SK-N-SH treated with all-trans-retinoic acid at 6 μM for 48 hours (cell line): Measurements from ENCODE around the gene ASAP2.

ENCODE experiments used
- ATAC-seq: fragments of 200-7000 bp; cut with Tn5 transposase; 3 replicates; pipeline ENCODE4 v1.9.1; 2020; ENCODE audit warnings: mild to moderate bottlenecking, moderate library complexity
- ARNTL ChIP-seq: fragments of 450-650 bp; formaldehyde crosslinking; IDR thresholded peaks from 2 replicates; pipeline ENCODE4 v1.5.0; 2020; ENCODE audit warnings: low read depth, mild to moderate bottlenecking, moderate library complexity, borderline replicate concordance
- BACH2 ChIP-seq: fragments of 250-450 bp; sonication (Bioruptor Pico); IDR thresholded peaks from 2 replicates; pipeline ENCODE4 v1.9.0; 2021; ENCODE audit warnings: mild to moderate bottlenecking, borderline replicate concordance
- CSDC2 ChIP-seq: fragments of 250-450 bp; sonication (Bioruptor Pico); IDR thresholded peaks from 2 replicates; pipeline ENCODE4 v1.5.0; 2020; ENCODE audit warnings: mild to moderate bottlenecking, moderate library complexity
- CSRNP3 ChIP-seq: fragments of 250-450 bp; sonication (Bioruptor Pico); IDR thresholded peaks from 2 replicates; pipeline ENCODE4 v1.5.1; 2021; ENCODE audit warnings: mild to moderate bottlenecking, moderate library complexity
- ESRRG ChIP-seq: fragments of 250-450 bp; sonication (Bioruptor Pico); IDR thresholded peaks from 2 replicates; pipeline ENCODE4 v1.6.1; 2021; ENCODE audit warnings: mild to moderate bottlenecking
- GLIS3 ChIP-seq: fragments of 250-450 bp; sonication (Bioruptor Pico); IDR thresholded peaks from 2 replicates; pipeline ENCODE4 v1.5.0; 2020; ENCODE audit warnings: mild to moderate bottlenecking, moderate library complexity
- ISL1 ChIP-seq: fragments of 250-450 bp; sonication (Bioruptor Pico); IDR thresholded peaks from 2 replicates; pipeline ENCODE4 v2.1.2; 2022; ENCODE audit warnings: mild to moderate bottlenecking, moderate library complexity
- OSR1 ChIP-seq: fragments of 250-450 bp; sonication (Bioruptor Pico); IDR thresholded peaks from 2 replicates; pipeline ENCODE4 v1.8.0; 2022; ENCODE audit warnings: moderate library complexity, mild to moderate bottlenecking, inconsistent platforms
- POU6F1 ChIP-seq: fragments of 250-450 bp; sonication (Bioruptor Pico); IDR thresholded peaks from 2 replicates; pipeline ENCODE4 v1.8.0; 2021; ENCODE audit warnings: low read depth, mild to moderate bottlenecking, moderate library complexity, borderline replicate concordance
- PPARA ChIP-seq: fragments of 250-450 bp; sonication (Bioruptor Pico); IDR thresholded peaks from 2 replicates; pipeline ENCODE4 v1.5.0; 2020; ENCODE audit warnings: mild to moderate bottlenecking, borderline replicate concordance
- SNAI2 ChIP-seq: fragments of 250-450 bp; sonication (Bioruptor Pico); IDR thresholded peaks from 2 replicates; pipeline ENCODE4 v1.5.0; 2020; ENCODE audit warnings: mild to moderate bottlenecking, moderate library complexity
- TCF4 ChIP-seq: fragments of 250-450 bp; sonication (Bioruptor Pico); IDR thresholded peaks from 2 replicates; pipeline ENCODE4 v1.8.0; 2021; ENCODE audit warnings: mild to moderate bottlenecking, moderate library complexity, borderline replicate concordance
- TOX ChIP-seq: fragments of 250-450 bp; sonication (Bioruptor Pico); IDR thresholded peaks from 2 replicates; pipeline ENCODE4 v1.8.0; 2021; ENCODE audit warnings: mild to moderate bottlenecking, moderate library complexity, borderline replicate concordance
- ZC3H10 ChIP-seq: fragments of 250-450 bp; sonication (Bioruptor Pico); IDR thresholded peaks from 2 replicates; pipeline ENCODE4 v1.5.1; 2021; ENCODE audit warnings: mild to moderate bottlenecking, moderate library complexity
- ZFP3 ChIP-seq: fragments of 250-450 bp; sonication (Bioruptor Pico); IDR thresholded peaks from 2 replicates; pipeline ENCODE4 v1.5.0; 2020; ENCODE audit warnings: mild to moderate bottlenecking, moderate library complexity
- ZFP30 ChIP-seq: fragments of 450-650 bp; formaldehyde crosslinking; IDR thresholded peaks from 2 replicates; pipeline ENCODE4 v1.5.0; 2022; ENCODE audit warnings: mild to moderate bottlenecking, moderate library complexity
- ZNF565 ChIP-seq: fragments of 450-650 bp; formaldehyde crosslinking; conservative IDR thresholded peaks from 2 replicates; pipeline ENCODE4 v1.5.0; 2020; ENCODE audit warnings: low read depth, mild to moderate bottlenecking, moderate library complexity
- ZNF70 ChIP-seq: fragments of 450-650 bp; formaldehyde crosslinking; IDR thresholded peaks from 2 replicates; pipeline ENCODE4 v1.5.0; 2020; ENCODE audit warnings: mild to moderate bottlenecking, moderate library complexity
- ZNF8 ChIP-seq: fragments of 450-650 bp; formaldehyde crosslinking; IDR thresholded peaks from 2 replicates; pipeline ENCODE4 v1.5.0; 2020; ENCODE audit warnings: mild to moderate bottlenecking, moderate library complexity
- TF ChIP-seq, protein P1 (sequence below): fragments of 250-450 bp; sonication (Bioruptor Pico); IDR thresholded peaks from 2 replicates; pipeline ENCODE4 v1.5.0; 2020; ENCODE audit warnings: mild to moderate bottlenecking, moderate library complexity
- TF ChIP-seq, protein P2 (sequence below): fragments of 250-450 bp; sonication (Bioruptor Pico); IDR thresholded peaks from 2 replicates; pipeline ENCODE4 v1.8.0; 2020; ENCODE audit warnings: mild to moderate bottlenecking, moderate library complexity, borderline replicate concordance

Gene ASAP2

GRCh38 chr2:9205963-9206948, at the start of gene ASAP2:
Gene ASAP2 (plus strand): TSS chr2:9206812. CDS start chr2:9207105, 293 bp downstream.
- no peak for TF ChIP-seq ZNF565 (CRISPR knock-in tag)
- no peak for TF ChIP-seq ESRRG (CRISPR knock-in tag)
- TF ChIP-seq, protein P1, sequence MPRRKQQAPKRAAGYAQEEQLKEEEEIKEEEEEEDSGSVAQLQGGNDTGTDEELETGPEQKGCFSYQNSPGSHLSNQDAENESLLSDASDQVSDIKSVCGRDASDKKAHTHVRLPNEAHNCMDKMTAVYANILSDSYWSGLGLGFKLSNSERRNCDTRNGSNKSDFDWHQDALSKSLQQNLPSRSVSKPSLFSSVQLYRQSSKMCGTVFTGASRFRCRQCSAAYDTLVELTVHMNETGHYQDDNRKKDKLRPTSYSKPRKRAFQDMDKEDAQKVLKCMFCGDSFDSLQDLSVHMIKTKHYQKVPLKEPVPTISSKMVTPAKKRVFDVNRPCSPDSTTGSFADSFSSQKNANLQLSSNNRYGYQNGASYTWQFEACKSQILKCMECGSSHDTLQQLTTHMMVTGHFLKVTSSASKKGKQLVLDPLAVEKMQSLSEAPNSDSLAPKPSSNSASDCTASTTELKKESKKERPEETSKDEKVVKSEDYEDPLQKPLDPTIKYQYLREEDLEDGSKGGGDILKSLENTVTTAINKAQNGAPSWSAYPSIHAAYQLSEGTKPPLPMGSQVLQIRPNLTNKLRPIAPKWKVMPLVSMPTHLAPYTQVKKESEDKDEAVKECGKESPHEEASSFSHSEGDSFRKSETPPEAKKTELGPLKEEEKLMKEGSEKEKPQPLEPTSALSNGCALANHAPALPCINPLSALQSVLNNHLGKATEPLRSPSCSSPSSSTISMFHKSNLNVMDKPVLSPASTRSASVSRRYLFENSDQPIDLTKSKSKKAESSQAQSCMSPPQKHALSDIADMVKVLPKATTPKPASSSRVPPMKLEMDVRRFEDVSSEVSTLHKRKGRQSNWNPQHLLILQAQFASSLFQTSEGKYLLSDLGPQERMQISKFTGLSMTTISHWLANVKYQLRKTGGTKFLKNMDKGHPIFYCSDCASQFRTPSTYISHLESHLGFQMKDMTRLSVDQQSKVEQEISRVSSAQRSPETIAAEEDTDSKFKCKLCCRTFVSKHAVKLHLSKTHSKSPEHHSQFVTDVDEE, result peak; percentile 56; the same call in 1 of the 2 replicates
- TF ChIP-seq ISL1, result no peak
- TF ChIP-seq PPARA, result no peak
- TF ChIP-seq GLIS3 (CRISPR knock-in tag), result no peak
- TF ChIP-seq CSDC2 (CRISPR knock-in tag), result no peak
- no peak for TF ChIP-seq OSR1 (CRISPR knock-in tag)
- TF ChIP-seq TCF4 (CRISPR knock-in tag), result no peak
- TF ChIP-seq ARNTL, result no peak
- TF ChIP-seq ZFP3, result 0 out of 2 replicates have a peak, but pooled peaks have one; percentile 66
- no peak for TF ChIP-seq BACH2
- no peak for TF ChIP-seq ZFP30 (CRISPR knock-in tag)
- TF ChIP-seq ZNF70, result no peak
- TF ChIP-seq ZC3H10, result no peak
- no peak for TF ChIP-seq POU6F1 (CRISPR knock-in tag)
- TF ChIP-seq ZNF8 (CRISPR knock-in tag), result no peak
- TF ChIP-seq, protein P2, sequence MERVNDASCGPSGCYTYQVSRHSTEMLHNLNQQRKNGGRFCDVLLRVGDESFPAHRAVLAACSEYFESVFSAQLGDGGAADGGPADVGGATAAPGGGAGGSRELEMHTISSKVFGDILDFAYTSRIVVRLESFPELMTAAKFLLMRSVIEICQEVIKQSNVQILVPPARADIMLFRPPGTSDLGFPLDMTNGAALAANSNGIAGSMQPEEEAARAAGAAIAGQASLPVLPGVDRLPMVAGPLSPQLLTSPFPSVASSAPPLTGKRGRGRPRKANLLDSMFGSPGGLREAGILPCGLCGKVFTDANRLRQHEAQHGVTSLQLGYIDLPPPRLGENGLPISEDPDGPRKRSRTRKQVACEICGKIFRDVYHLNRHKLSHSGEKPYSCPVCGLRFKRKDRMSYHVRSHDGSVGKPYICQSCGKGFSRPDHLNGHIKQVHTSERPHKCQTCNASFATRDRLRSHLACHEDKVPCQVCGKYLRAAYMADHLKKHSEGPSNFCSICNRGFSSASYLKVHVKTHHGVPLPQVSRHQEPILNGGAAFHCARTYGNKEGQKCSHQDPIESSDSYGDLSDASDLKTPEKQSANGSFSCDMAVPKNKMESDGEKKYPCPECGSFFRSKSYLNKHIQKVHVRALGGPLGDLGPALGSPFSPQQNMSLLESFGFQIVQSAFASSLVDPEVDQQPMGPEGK (CRISPR knock-in tag), result no peak
- TF ChIP-seq TOX, result no peak
- TF ChIP-seq CSRNP3 (CRISPR knock-in tag), result no peak
- 0 out of 2 replicates have a peak, but pooled peaks have one; percentile 29 for TF ChIP-seq SNAI2
- TF ChIP-seq, all 23 proteins: peak for 3
- peak; percentile 64 for ATAC-seq

DNA sequence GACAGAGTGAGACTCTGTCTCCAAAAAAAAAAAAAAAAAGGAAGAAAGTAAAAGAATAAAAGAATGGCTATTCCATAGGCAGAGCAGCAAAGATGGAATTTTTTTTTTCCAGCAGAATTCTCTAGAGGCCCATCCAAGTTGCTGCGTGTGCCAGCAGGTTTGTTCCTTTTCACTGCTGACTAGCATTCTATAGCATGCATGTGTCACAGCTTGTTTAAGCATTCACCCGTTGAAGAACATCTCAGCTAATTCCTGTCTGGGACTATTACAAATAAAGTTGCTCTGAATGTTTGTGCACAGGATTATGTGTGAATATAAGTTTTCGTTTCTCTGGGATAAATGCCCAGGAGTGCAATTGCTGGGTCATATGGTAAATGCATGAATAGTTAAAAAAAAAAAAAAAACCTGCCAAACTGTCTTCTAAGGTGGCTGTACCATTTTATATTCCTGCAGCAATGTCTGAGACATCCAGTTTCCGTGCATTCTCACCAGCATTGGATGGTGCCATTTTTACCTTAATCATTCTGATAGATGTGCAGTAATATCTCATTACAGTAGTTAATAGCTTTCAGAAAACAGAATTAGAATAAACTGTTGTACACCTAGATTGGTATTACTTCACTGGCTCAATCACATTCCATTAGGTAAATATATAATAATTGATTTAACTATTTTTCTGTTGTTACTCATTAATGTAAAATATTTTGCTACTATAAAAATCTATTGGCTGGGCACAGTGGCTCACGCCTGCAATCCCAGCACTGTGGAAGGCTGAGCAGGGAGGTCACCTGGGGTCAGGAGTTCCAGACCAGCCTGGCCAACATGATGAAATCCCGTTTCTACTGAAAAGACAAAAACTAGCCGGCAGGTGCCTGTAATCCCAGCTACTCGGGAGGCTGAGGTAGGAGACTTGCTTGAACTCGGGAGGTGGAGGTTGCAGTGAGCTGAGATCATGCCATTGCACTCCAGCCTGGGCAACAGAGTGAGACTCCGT, 47.5 kb upstream of the ASAP2 start:
- TF ChIP-seq CSDC2 (CRISPR knock-in tag), result no peak
- TF ChIP-seq, all 23 proteins: peak for 0
- ATAC-seq, result no peak

- peak; percentile 40; the same call in 2 of the 3 replicates for ATAC-seq
- TF ChIP-seq TOX (no peak), CSRNP3 (CRISPR knock-in tag) (no peak)
- TF ChIP-seq, protein P1, result no peak
Observed at GRCh38 chr2:9160732-9161131, 45.9 kb upstream of the ASAP2 start.
